ENCODE results near the gene EPHA1. TPM values are rescaled to one million over a fixed set of nuclear protein-coding genes. Genes with fewer than 3 reads are reported as not detected.
A peak's percentile ranks its signal among the peaks of the same experiment; 100 is the strongest.

Gene EPHA1
- total RNA-seq, 1 experiment from 2014 or later = not detected

- Histone ChIP-seq H3K4me3 (no peak overlapping the region), H3K27me3 (replicated peaks) (no peaks in the 10 kb centered on the region), H3K9me3 (replicated peaks) (no peaks in the 10 kb centered on the region), H3K36me3 (peaks cover 7% of the 10 kb centered on the region), H3K27ac (no peak overlapping the region; the same call in 1 of the 2 replicates), H3K4me1 (replicated peaks) (peaks cover 35% of the 10 kb centered on the region)
- no peak for DNase-seq (ENCODE audit: low read depth in 1 of 2, low spot score in 2 of 2)
These were observed 33.2 kb downstream of the EPHA1 start for GRCh38 chr7:143375298-143376034.

- peaks cover 5% of the 10 kb centered on the region for H3K36me3 ChIP-seq
These were observed 34.1 kb downstream of the EPHA1 start for GRCh38 chr7:143374561-143374960.

DNA sequence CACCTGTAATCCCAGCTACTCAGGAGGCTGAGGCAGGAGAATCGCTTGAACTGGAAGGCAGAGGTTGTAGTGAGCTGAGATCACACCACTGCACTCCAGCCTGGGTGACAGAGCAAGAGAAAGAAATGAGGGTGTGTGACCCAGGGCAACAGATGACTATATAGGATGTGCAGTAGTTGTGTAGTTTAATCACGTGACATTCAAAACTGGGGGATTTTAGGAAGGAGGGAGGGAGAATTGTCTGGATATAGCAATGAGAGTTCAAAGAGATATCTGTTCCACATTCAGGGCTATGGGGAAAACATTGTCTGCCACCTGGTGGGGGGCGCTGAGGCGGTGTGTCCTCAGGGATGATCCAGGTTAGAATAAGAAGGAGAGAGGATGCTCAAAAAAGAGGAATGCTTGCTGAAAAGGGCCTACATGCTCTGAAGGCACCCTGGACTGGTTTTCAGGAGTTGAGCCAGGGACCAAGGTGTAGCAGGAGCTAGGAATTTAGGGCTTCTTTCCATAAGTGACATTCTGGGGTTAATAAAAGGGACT lies 35.3 kb downstream of the EPHA1 start:
- peaks cover 22% of the 10 kb centered on the region for H3K4me1 ChIP-seq (replicated peaks)
- no peak overlapping the region for H3K4me3 ChIP-seq
- H3K27ac ChIP-seq = no peak overlapping the region
- H3K36me3 ChIP-seq = no peaks in the 10 kb centered on the region
- no peak for DNase-seq (ENCODE audit: low read depth in 1 of 2, low spot score in 2 of 2)
- no peaks in the 10 kb centered on the region for H3K9me3 ChIP-seq (replicated peaks)
- 0 out of 2 replicates have a peak, but pooled peaks cover 3% of the 10 kb centered on the region for H3K27me3 ChIP-seq (replicated peaks)

More at GRCh38 chr7:143374561-143374960, 34.1 kb downstream of the EPHA1 start:
- Histone ChIP-seq H3K27ac (no peak overlapping the region), H3K9me3 (replicated peaks) (no peaks in the 10 kb centered on the region), H3K4me3 (no peak overlapping the region), H3K4me1 (replicated peaks) (peaks cover 32% of the 10 kb centered on the region), H3K27me3 (replicated peaks) (0 out of 2 replicates have a peak, but pooled peaks cover 3% of the 10 kb centered on the region)
- DNase-seq (ENCODE audit: low read depth in 1 of 2, low spot score in 2 of 2) = no peak

- Histone ChIP-seq H3K36me3 (no peaks in the 10 kb centered on the region), H3K4me3 (no peak overlapping the region), H3K27ac (no peak overlapping the region), H3K4me1 (replicated peaks) (peaks cover 21% of the 10 kb centered on the region), H3K27me3 (replicated peaks) (0 out of 2 replicates have a peak, but pooled peaks cover 6% of the 10 kb centered on the region), H3K9me3 (replicated peaks) (no peaks in the 10 kb centered on the region)
- no peak for DNase-seq (ENCODE audit: low read depth in 1 of 2, low spot score in 2 of 2)
These were observed 36.6 kb downstream of the EPHA1 start for GRCh38 chr7:143372070-143372469.

DNA sequence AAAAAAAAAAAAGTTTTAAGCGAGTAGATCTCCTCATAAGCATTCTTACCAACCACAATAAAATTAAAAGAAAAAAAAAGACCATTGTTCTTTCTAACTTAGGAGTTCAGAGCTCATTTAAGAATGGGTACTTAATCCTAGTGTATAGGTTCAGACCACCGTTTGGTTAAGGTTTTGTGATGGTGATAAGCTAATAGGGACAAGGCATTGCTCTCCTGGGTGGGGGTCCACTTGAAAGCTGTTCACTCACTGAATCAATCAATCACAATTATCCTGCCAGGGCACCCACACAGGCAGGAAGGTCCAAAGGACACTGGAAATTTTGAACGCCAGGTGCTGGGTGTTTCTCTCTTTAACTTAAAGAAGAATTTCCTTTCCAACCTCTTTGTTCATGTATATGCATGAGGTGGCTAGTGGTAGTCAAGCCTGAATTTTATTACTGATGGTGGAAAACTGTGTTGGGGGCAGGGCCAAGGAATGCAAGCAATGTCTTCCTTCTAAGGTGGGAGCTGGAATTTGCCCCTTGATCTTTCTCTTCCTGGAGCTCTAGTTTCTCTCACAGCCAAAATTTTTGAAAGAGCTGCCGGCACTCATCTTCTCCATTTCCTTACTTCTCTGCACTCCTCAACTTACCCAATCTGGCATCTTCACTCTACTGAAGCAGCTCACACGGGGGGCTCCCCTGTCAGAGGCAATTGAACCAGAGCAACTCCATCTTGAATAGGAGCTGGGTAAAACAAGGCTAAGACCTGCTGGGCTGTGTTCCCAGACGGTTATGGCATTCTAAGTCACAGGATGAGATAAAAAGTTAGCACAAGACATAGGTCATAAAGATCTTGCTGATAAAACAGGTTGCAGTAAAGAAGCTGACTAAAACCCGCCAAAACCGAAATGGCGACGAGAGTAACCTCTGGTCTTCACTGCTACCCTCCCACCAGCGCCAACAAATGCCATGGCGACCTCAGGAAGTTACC lies 38.7 kb downstream of the EPHA1 start:
- Histone ChIP-seq H3K4me1 (replicated peaks) (peaks cover under 1% of the 10 kb centered on the region), H3K4me3 (no peak overlapping the region), H3K36me3 (no peaks in the 10 kb centered on the region), H3K9me3 (replicated peaks) (no peaks in the 10 kb centered on the region), H3K27ac (no peak overlapping the region), H3K27me3 (replicated peaks) (peaks cover 18% of the 10 kb centered on the region)
- DNase-seq (ENCODE audit: low read depth in 1 of 2, low spot score in 2 of 2) = no peak

- Histone ChIP-seq H3K36me3 (no peaks in the 10 kb centered on the region), H3K4me3 (no peak overlapping the region), H3K27ac (no peak overlapping the region), H3K9me3 (replicated peaks) (no peaks in the 10 kb centered on the region), H3K4me1 (replicated peaks) (no peaks in the 10 kb centered on the region), H3K27me3 (replicated peaks) (peaks cover 34% of the 10 kb centered on the region)
- DNase-seq (ENCODE audit: low read depth in 1 of 2, low spot score in 2 of 2) = no peak
These were observed 40.3 kb downstream of the EPHA1 start for GRCh38 chr7:143368387-143368786.

DNA sequence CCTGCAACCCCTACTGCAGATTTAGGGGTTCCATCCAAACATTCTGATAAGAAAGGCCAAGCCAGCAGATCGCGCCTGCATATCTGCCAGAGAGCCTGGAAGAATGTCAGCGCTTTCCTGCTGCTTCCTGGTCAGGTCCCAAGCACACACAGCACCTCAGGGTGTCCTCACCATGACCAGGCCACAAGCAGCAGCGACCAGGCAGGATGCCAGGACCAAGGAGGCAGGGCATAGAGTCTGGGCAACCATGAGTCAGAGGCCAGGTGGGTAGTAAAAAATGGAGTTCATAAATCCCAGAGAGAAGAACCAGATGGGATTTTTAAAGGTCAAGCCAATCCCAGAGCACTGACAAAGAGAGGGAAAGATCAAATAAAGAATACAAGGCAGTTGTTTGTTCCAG lies 40.7 kb downstream of the EPHA1 start:
- Histone ChIP-seq H3K27ac (no peak overlapping the region), H3K4me1 (replicated peaks) (no peaks in the 10 kb centered on the region), H3K27me3 (replicated peaks) (peaks cover 38% of the 10 kb centered on the region), H3K36me3 (no peaks in the 10 kb centered on the region), H3K9me3 (replicated peaks) (no peaks in the 10 kb centered on the region), H3K4me3 (no peak overlapping the region)
- no peak for DNase-seq (ENCODE audit: low read depth in 1 of 2, low spot score in 2 of 2)

DNA sequence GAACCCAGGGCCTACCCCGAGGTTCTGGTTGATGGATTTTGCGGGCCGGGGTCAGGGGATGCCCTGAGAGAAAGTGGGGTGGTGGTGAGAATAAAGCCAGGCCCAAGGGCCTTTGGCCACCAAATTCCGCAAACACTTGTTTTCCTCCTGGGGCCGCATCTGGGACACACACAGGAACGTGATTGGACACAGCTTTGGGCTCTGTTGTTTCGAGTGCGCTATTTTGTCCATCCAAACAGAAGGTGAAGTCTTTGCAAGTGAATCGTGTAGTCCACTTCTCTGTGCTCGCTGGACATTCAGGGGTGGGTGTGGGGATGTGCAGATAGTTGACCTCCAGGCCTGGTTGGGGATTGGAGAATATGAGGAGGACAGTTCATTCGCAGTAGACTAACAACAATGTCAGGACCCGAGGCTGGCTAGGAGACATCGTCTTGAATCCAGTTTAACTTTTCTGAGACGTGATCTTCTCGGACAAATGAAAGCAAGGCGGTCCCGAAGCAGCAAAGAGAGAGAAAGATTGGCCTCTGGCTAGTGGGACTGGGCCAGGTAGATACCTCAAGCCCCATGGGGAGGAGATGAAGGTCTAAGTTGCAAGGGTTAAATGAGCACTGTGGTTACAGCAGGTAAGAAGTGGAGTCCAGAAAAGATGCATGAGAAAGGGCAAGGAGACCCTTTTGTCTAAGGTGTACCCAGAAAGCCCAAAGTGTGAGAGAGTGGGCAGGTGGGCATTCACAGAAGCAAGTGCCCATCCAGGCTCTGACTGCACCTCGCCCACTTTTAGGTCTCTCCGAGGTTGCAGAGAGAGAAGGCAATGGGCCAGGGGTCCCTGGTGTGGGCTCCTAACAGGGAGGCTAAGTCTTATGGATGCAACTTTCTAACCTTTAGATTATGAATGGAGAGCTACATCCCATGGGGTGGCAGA lies 45.4 kb downstream of the EPHA1 start:
- Histone ChIP-seq H3K4me1 (replicated peaks) (peaks cover 6% of the 10 kb centered on the region), H3K9me3 (replicated peaks) (no peaks in the 10 kb centered on the region), H3K27me3 (replicated peaks) (peaks cover 68% of the 10 kb centered on the region), H3K27ac (no peak overlapping the region), H3K4me3 (no peak overlapping the region), H3K36me3 (no peaks in the 10 kb centered on the region)
- no peak for DNase-seq (ENCODE audit: low read depth in 1 of 2, low spot score in 2 of 2)

GRCh38 chr7:143362131-143363015 lies 46.3 kb downstream of the EPHA1 start, which contains the start of gene FAM131B:
FAM131B (minus strand) TSS chr7:143362713; CDS start chr7:143362603, 110 bp downstream.
- Histone ChIP-seq H3K4me3 (peak within 1 kb of the TSS; percentile 25), H3K27me3 (replicated peaks) (peaks cover 73% of the 10 kb centered on the region), H3K36me3 (no peaks in the 10 kb centered on the region), H3K4me1 (replicated peaks) (peaks cover 6% of the 10 kb centered on the region), H3K27ac (no peak within 1 kb of the TSS), H3K9me3 (replicated peaks) (no peaks in the 10 kb centered on the region)
- DNase-seq (ENCODE audit: low read depth in 1 of 2, low spot score in 2 of 2) = no peak

- Histone ChIP-seq H3K27me3 (replicated peaks) (peaks cover 74% of the 10 kb centered on the region), H3K9me3 (replicated peaks) (no peaks in the 10 kb centered on the region), H3K36me3 (no peaks in the 10 kb centered on the region), H3K4me3 (no peak overlapping the region), H3K27ac (no peak overlapping the region), H3K4me1 (replicated peaks) (peaks cover 6% of the 10 kb centered on the region)
- no peak for DNase-seq (ENCODE audit: low read depth in 1 of 2, low spot score in 2 of 2)
These were observed 47.0 kb downstream of the EPHA1 start for GRCh38 chr7:143361552-143362130.

DNA sequence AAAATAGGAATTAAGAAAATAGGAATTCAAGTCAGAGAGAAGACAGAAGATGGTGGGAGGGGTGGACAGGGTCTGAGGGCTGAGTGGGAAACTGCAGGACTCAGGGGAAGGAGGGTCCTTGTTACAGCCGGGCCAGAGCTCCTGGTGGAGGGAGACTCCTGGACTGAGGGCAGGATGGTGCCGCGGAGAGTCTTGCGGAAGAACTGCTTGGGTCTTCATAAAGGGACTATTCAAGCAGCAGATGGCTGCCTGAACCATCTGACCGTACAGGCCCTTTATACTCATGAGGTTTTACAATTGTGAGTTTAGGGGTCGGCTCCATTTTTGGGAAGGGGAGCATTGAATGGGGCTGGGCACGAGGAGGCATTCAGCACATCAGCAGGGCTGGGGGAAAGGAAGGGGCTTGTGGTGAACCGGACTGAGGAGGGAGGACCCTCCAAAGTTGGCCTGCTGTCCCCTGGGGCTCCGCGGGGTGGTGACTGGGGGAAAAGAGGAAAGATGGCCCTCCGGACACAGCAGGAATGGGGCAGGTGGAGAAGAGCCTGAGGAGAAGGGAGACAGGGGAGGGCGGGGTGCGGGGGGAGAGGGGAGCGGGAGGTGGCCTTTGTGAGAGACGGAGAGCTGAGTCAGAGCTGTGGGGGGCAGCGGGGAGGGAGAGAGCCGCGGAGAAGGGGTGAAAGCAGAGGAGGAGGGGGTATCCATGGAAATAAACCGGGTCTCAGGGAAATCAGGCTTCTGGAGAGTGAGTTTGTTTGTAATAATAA lies 47.7 kb downstream of the EPHA1 start:
- Histone ChIP-seq H3K27me3 (replicated peaks) (peaks cover 70% of the 10 kb centered on the region), H3K27ac (no peak overlapping the region), H3K4me1 (replicated peaks) (peaks cover 6% of the 10 kb centered on the region), H3K4me3 (no peak overlapping the region), H3K36me3 (no peaks in the 10 kb centered on the region), H3K9me3 (replicated peaks) (no peaks in the 10 kb centered on the region)
- DNase-seq (ENCODE audit: low read depth in 1 of 2, low spot score in 2 of 2) = no peak

Data from SJSA1 (cell line).